MM.1S (cell line): ENCODE results near the gene NTM.

ENCODE experiments used
- DNase-seq: peaks from one replicate; pipeline ENCODE4 v3.0.0-alpha.2; 2015
- H2AFZ ChIP-seq: fragments of 300-600 bp; sonication (generic); 2 replicates; pipeline ENCODE4 v1.6.0; 2016; ENCODE audit warnings: antibody characterized with exemption, low read length
- H3F3A ChIP-seq: fragments of 300-600 bp; sonication (generic); 2 replicates; pipeline ENCODE4 v1.6.1; 2016; ENCODE audit warnings: mild to moderate bottlenecking, antibody characterized with exemption, low read length, moderate library complexity, mixed read lengths; ENCODE audit not compliant: insufficient read depth
- H3K27ac ChIP-seq: fragments of 300-600 bp; sonication (generic); 2 replicates; pipeline ENCODE4 v1.5.1; 2016; ENCODE audit warnings: mild to moderate bottlenecking, low read length
- H3K27me3 ChIP-seq: fragments of 300-600 bp; sonication (generic); replicated peaks from 2 replicates; pipeline ENCODE4 v1.6.0; 2016; ENCODE audit warnings: low read length; ENCODE audit not compliant: insufficient read depth
- H3K36me3 ChIP-seq: fragments of 300-600 bp; sonication (generic); replicated peaks from 2 replicates; pipeline ENCODE4 v1.6.1; 2016; ENCODE audit warnings: mild to moderate bottlenecking, low read length, mixed read lengths; ENCODE audit not compliant: insufficient read depth
- H3K4me1 ChIP-seq: fragments of 300-600 bp; sonication (generic); 2 replicates; pipeline ENCODE4 v1.6.1; 2016; ENCODE audit warnings: low read length, mixed read lengths
- H3K4me2 ChIP-seq: fragments of 300-600 bp; sonication (generic); 2 replicates; pipeline ENCODE4 v1.6.0; 2016; ENCODE audit warnings: low read depth, low read length
- H3K4me3 ChIP-seq: fragments of 300-600 bp; sonication (generic); 2 replicates; pipeline ENCODE4 v1.5.1; 2016; ENCODE audit warnings: low read length, mixed read lengths
- H3K79me2 ChIP-seq: fragments of 300-600 bp; sonication (generic); 2 replicates; pipeline ENCODE4 v1.6.1; 2016; ENCODE audit warnings: mixed run types, low read length, mixed read lengths
- H3K9ac ChIP-seq: fragments of 300-600 bp; sonication (generic); 2 replicates; pipeline ENCODE4 v1.6.1; 2016; ENCODE audit warnings: low read length, mixed read lengths
- H3K9me2 ChIP-seq: fragments of 300-600 bp; sonication (generic); replicated peaks from 2 replicates; pipeline ENCODE4 v1.6.1; 2016; ENCODE audit warnings: mild to moderate bottlenecking, low read length, mixed read lengths; ENCODE audit not compliant: insufficient read depth
- H3K9me3 ChIP-seq: fragments of 300-600 bp; sonication (generic); replicated peaks from 2 replicates; pipeline ENCODE4 v1.6.1; 2016; ENCODE audit warnings: mild to moderate bottlenecking, low read length, mixed read lengths; ENCODE audit not compliant: insufficient read depth
- H4K20me1 ChIP-seq: fragments of 300-600 bp; sonication (generic); 2 replicates; pipeline ENCODE4 v1.6.1; 2016; ENCODE audit warnings: mild to moderate bottlenecking, low read length, moderate library complexity, mixed read lengths; ENCODE audit not compliant: insufficient read depth
- EZH2 ChIP-seq: fragments of 300-600 bp; sonication (generic); optimal IDR thresholded peaks from 2 replicates; pipeline ENCODE3; 2017; ENCODE audit warnings: low read depth, mild to moderate bottlenecking, antibody characterized with exemption, low read length, mixed read lengths
- EZH2phosphoT487 ChIP-seq: fragments of 300-600 bp; sonication (generic); IDR thresholded peaks from 2 replicates; pipeline ENCODE4 v1.6.1; 2018; ENCODE audit warnings: antibody characterized with exemption, low read length
- TF ChIP-seq, protein P1 (sequence below): fragments of 300-600 bp; sonication (generic); IDR thresholded peaks from 2 replicates; pipeline ENCODE4 v1.5.1; 2016; ENCODE audit warnings: antibody characterized with exemption, low read length, mixed read lengths

Gene NTM

DNA sequence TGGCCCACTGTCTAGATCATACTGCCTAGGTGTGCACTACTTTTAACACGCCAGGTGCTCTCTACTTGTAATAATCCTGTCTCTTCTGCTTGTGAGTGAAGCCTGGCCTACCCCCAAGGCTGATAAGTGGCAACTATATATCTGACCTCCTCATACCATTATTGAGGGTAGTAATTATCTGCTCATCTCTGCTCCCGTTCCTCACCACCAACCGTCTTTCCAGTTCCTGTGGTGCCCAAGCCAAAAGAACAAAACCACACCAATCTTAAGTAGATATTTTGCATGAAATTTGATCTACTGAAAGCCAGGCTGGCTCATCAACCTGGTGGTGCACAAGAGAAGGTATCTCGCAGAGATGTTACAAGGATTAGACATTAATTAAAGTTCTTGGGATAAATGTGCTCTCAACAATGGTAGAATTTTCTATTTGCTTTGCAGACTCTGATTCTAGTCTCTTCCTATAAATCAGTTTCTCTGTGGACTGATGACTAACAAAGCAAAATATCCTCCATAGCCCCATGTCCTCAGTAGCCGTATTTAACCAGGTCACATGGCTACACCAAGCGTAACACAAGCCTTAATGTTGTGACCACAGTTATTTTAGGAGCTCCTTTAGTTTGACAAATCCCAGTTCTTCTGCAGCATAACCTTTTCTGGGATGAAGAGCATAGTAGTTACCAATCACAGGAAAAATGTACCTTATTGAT, 267.2 kb downstream of the NTM start:
- no peaks in the 10 kb centered on the region for H3K4me1 ChIP-seq
- H3K79me2 ChIP-seq: no peaks in the 10 kb centered on the region
- no peak overlapping the region for H2AFZ ChIP-seq
- no peaks in the 10 kb centered on the region for H3K9me3 ChIP-seq
- H3K4me2 ChIP-seq: no peak overlapping the region
- H3K9ac ChIP-seq: no peak overlapping the region
- no peaks in the 10 kb centered on the region for H3F3A ChIP-seq
- no peak overlapping the region for H3K27ac ChIP-seq
- TF ChIP-seq EZH2phosphoT487 (no peak), EZH2 (no peak)
- TF ChIP-seq, protein P1, sequence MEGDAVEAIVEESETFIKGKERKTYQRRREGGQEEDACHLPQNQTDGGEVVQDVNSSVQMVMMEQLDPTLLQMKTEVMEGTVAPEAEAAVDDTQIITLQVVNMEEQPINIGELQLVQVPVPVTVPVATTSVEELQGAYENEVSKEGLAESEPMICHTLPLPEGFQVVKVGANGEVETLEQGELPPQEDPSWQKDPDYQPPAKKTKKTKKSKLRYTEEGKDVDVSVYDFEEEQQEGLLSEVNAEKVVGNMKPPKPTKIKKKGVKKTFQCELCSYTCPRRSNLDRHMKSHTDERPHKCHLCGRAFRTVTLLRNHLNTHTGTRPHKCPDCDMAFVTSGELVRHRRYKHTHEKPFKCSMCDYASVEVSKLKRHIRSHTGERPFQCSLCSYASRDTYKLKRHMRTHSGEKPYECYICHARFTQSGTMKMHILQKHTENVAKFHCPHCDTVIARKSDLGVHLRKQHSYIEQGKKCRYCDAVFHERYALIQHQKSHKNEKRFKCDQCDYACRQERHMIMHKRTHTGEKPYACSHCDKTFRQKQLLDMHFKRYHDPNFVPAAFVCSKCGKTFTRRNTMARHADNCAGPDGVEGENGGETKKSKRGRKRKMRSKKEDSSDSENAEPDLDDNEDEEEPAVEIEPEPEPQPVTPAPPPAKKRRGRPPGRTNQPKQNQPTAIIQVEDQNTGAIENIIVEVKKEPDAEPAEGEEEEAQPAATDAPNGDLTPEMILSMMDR: no peak
- no peaks in the 10 kb centered on the region for H3K9me2 ChIP-seq
- no peak for DNase-seq
- no peaks in the 10 kb centered on the region for H3K27me3 ChIP-seq
- H4K20me1 ChIP-seq: no peaks in the 10 kb centered on the region
- H3K4me3 ChIP-seq: no peak overlapping the region
- H3K36me3 ChIP-seq: no peaks in the 10 kb centered on the region

DNA sequence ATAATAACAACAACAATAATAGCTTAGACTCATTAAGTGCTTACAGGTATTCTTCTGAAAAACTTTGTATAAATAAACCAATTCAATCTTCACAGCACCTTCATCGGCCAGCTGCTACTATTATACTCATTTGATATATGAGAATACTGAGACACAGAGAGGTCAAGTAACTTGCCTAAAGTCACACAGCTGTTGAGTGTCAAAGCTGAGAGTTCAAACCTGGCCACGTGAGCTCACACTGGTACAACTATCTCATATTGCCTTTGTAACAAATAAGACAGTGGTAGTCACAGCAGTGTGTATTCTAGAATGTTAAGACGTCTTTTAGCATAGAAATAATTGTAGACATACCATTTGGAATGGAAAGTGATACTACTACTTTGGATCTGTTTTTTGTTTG, 268.5 kb downstream of the NTM start:
- H2AFZ ChIP-seq: no peak overlapping the region
- H3F3A ChIP-seq: no peaks in the 10 kb centered on the region
- H3K4me1 ChIP-seq: no peaks in the 10 kb centered on the region
- DNase-seq: no peak
- H3K79me2 ChIP-seq: no peaks in the 10 kb centered on the region
- TF ChIP-seq EZH2phosphoT487: no peak
- TF ChIP-seq, protein P1: no peak
- TF ChIP-seq EZH2: no peak
- H3K27ac ChIP-seq: no peak overlapping the region
- H3K4me2 ChIP-seq: no peak overlapping the region
- H3K9me2 ChIP-seq: no peaks in the 10 kb centered on the region
- no peak overlapping the region for H3K9ac ChIP-seq
- H4K20me1 ChIP-seq: no peaks in the 10 kb centered on the region
- H3K27me3 ChIP-seq: no peaks in the 10 kb centered on the region
- H3K36me3 ChIP-seq: no peaks in the 10 kb centered on the region
- no peaks in the 10 kb centered on the region for H3K9me3 ChIP-seq
- no peak overlapping the region for H3K4me3 ChIP-seq

- no peak overlapping the region for H3K4me3 ChIP-seq
- H3K4me1 ChIP-seq: no peaks in the 10 kb centered on the region
- no peak overlapping the region for H2AFZ ChIP-seq
- no peak overlapping the region for H3K27ac ChIP-seq
- no peaks in the 10 kb centered on the region for H3F3A ChIP-seq
- no peaks in the 10 kb centered on the region for H3K36me3 ChIP-seq
- H4K20me1 ChIP-seq: no peaks in the 10 kb centered on the region
- no peak for TF ChIP-seq EZH2phosphoT487
- TF ChIP-seq, protein P1: no peak
- no peaks in the 10 kb centered on the region for H3K27me3 ChIP-seq
- no peak overlapping the region for H3K9ac ChIP-seq
- H3K4me2 ChIP-seq: no peak overlapping the region
- H3K79me2 ChIP-seq: no peaks in the 10 kb centered on the region
- no peaks in the 10 kb centered on the region for H3K9me2 ChIP-seq
- H3K9me3 ChIP-seq: no peaks in the 10 kb centered on the region
- DNase-seq: no peak
Observed at GRCh38 chr11:131640320-131640719, 269.9 kb downstream of the NTM start.
